Measurements from ENCODE around the gene TMEM106B.

- TF ChIP-seq, protein P1, sequence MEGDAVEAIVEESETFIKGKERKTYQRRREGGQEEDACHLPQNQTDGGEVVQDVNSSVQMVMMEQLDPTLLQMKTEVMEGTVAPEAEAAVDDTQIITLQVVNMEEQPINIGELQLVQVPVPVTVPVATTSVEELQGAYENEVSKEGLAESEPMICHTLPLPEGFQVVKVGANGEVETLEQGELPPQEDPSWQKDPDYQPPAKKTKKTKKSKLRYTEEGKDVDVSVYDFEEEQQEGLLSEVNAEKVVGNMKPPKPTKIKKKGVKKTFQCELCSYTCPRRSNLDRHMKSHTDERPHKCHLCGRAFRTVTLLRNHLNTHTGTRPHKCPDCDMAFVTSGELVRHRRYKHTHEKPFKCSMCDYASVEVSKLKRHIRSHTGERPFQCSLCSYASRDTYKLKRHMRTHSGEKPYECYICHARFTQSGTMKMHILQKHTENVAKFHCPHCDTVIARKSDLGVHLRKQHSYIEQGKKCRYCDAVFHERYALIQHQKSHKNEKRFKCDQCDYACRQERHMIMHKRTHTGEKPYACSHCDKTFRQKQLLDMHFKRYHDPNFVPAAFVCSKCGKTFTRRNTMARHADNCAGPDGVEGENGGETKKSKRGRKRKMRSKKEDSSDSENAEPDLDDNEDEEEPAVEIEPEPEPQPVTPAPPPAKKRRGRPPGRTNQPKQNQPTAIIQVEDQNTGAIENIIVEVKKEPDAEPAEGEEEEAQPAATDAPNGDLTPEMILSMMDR (IDR thresholded peaks at IDR 0.05) = no peak
- no peak for TF ChIP-seq POLR2A (IDR thresholded peaks at IDR 0.05)
- TF ChIP-seq POLR2AphosphoS5 (IDR thresholded peaks at IDR 0.05) = no peak
Observed at GRCh38 chr7:12217311-12217710, 6.2 kb downstream of the TMEM106B start.

Data from breast epithelium (tissue), 3 donors.